ENCODE data around the gene CYB561D2. TPM values are rescaled to one million over a fixed set of nuclear protein-coding genes. Genes with fewer than 3 reads are reported as not detected.

CYB561D2 gene
- total and polyA plus RNA-seq, 2 of the 13 experiments (the other 11 are each of a cell fraction or from before 2014, with no cell fraction given): 11.1 to 17.2 TPM

GRCh38 chr3:50322115-50322385, 28.6 kb upstream of the CYB561D2 start (continued):
- TF ChIP-seq, protein P1, sequence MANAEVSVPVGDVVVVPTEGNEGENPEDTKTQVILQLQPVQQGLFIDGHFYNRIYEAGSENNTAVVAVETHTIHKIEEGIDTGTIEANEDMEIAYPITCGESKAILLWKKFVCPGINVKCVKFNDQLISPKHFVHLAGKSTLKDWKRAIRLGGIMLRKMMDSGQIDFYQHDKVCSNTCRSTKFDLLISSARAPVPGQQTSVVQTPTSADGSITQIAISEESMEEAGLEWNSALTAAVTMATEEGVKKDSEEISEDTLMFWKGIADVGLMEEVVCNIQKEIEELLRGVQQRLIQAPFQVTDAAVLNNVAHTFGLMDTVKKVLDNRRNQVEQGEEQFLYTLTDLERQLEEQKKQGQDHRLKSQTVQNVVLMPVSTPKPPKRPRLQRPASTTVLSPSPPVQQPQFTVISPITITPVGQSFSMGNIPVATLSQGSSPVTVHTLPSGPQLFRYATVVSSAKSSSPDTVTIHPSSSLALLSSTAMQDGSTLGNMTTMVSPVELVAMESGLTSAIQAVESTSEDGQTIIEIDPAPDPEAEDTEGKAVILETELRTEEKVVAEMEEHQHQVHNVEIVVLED (CRISPR knock-in tag; IDR thresholded peaks at IDR 0.05; ENCODE audit: borderline replicate concordance): no peak
- TF ChIP-seq ZNF503 (CRISPR knock-in tag; IDR thresholded peaks at IDR 0.05) (0 out of 2 replicates have a peak, but pooled peaks have one; percentile 41), SNAPC4 (CRISPR knock-in tag; IDR thresholded peaks at IDR 0.05) (0 out of 2 replicates have a peak, but pooled peaks have one; percentile 34), ZBTB42 (CRISPR knock-in tag; IDR thresholded peaks at IDR 0.05) (peak; percentile 14; the same call in 1 of the 2 replicates), EEA1 (CRISPR knock-in tag; IDR thresholded peaks at IDR 0.05; ENCODE audit: borderline replicate concordance) (0 out of 2 replicates have a peak, but pooled peaks have one; percentile 50), ZNF766 (CRISPR knock-in tag; IDR thresholded peaks at IDR 0.05; ENCODE audit: borderline replicate concordance) (peak; percentile 79; the same call in 1 of the 2 replicates), MEIS2 (CRISPR knock-in tag; IDR thresholded peaks at IDR 0.05) (0 out of 2 replicates have a peak, but pooled peaks have one; percentile 17), ZNF501 (CRISPR knock-in tag; IDR thresholded peaks at IDR 0.05) (peak; percentile 7; the same call in 1 of the 2 replicates), ZNF776 (CRISPR knock-in tag; IDR thresholded peaks at IDR 0.05) (0 out of 2 replicates have a peak, but pooled peaks have one; percentile 59), SATB2 (CRISPR knock-in tag; IDR thresholded peaks at IDR 0.05) (0 out of 2 replicates have a peak, but pooled peaks have one; percentile 45), ISL2 (CRISPR knock-in tag; IDR thresholded peaks at IDR 0.05) (peak; percentile 46; the same call in 1 of the 2 replicates), ZKSCAN8 (CRISPR knock-in tag; IDR thresholded peaks at IDR 0.05; ENCODE audit: borderline replicate concordance) (peak; percentile 44; the same call in 1 of the 2 replicates), GABPB1 (CRISPR knock-in tag; IDR thresholded peaks at IDR 0.05) (0 out of 2 replicates have a peak, but pooled peaks have one; percentile 1), YEATS4 (CRISPR knock-in tag; IDR thresholded peaks at IDR 0.05; ENCODE audit: borderline replicate concordance) (peak; percentile 36), ZNF567 (CRISPR knock-in tag; IDR thresholded peaks at IDR 0.05; ENCODE audit: borderline replicate concordance) (0 out of 2 replicates have a peak, but pooled peaks have one; percentile 16), HIVEP1 (CRISPR knock-in tag; IDR thresholded peaks at IDR 0.05) (peak; percentile 19; the same call in 1 of the 2 replicates)
- TF ChIP-seq, protein P2, sequence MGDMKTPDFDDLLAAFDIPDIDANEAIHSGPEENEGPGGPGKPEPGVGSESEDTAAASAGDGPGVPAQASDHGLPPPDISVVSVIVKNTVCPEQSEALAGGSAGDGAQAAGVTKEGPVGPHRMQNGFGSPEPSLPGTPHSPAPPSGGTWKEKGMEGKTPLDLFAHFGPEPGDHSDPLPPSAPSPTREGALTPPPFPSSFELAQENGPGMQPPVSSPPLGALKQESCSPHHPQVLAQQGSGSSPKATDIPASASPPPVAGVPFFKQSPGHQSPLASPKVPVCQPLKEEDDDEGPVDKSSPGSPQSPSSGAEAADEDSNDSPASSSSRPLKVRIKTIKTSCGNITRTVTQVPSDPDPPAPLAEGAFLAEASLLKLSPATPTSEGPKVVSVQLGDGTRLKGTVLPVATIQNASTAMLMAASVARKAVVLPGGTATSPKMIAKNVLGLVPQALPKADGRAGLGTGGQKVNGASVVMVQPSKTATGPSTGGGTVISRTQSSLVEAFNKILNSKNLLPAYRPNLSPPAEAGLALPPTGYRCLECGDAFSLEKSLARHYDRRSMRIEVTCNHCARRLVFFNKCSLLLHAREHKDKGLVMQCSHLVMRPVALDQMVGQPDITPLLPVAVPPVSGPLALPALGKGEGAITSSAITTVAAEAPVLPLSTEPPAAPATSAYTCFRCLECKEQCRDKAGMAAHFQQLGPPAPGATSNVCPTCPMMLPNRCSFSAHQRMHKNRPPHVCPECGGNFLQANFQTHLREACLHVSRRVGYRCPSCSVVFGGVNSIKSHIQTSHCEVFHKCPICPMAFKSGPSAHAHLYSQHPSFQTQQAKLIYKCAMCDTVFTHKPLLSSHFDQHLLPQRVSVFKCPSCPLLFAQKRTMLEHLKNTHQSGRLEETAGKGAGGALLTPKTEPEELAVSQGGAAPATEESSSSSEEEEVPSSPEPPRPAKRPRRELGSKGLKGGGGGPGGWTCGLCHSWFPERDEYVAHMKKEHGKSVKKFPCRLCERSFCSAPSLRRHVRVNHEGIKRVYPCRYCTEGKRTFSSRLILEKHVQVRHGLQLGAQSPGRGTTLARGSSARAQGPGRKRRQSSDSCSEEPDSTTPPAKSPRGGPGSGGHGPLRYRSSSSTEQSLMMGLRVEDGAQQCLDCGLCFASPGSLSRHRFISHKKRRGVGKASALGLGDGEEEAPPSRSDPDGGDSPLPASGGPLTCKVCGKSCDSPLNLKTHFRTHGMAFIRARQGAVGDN (CRISPR knock-in tag; IDR thresholded peaks at IDR 0.05): 0 out of 2 replicates have a peak, but pooled peaks have one; percentile 41
